Measurements from ENCODE around the gene DNER. TPM values are rescaled to one million over a fixed set of nuclear protein-coding genes. Genes with fewer than 3 reads are reported as not detected.
A peak's percentile ranks its signal among the peaks of the same experiment; 100 is the strongest.

Gene DNER
- total RNA-seq, 1 donor from 2014 or later, result 0.14 TPM

GRCh38 chr2:229437467-229437866 lies 276.9 kb downstream of the DNER start:
- no peak for ATAC-seq
- no peak for TF ChIP-seq CTCF (IDR thresholded peaks at IDR 0.05)
- H3K36me3 ChIP-seq, result no peaks in the 10 kb centered on the region
- no peak overlapping the region for H3K27ac ChIP-seq
- no peaks in the 10 kb centered on the region for H3K9me3 ChIP-seq
- no peaks in the 10 kb centered on the region for H3K27me3 ChIP-seq
- no peak for DNase-seq
- no peaks in the 10 kb centered on the region for H3K4me1 ChIP-seq
- intact Hi-C loops (cut with DNase I), result no loop called here
- no peak overlapping the region for H3K4me3 ChIP-seq

GRCh38 chr2:229434187-229434586 lies 280.2 kb downstream of the DNER start:
- Histone ChIP-seq H3K4me1 (no peaks in the 10 kb centered on the region), H3K9me3 (no peaks in the 10 kb centered on the region), H3K27ac (no peak overlapping the region), H3K27me3 (no peaks in the 10 kb centered on the region), H3K4me3 (no peak overlapping the region), H3K36me3 (no peaks in the 10 kb centered on the region)
- DNase-seq, result no peak
- intact Hi-C loops (cut with DNase I), result no loop called here
- TF ChIP-seq CTCF (IDR thresholded peaks at IDR 0.05), result no peak
- ATAC-seq, result no peak

DNA sequence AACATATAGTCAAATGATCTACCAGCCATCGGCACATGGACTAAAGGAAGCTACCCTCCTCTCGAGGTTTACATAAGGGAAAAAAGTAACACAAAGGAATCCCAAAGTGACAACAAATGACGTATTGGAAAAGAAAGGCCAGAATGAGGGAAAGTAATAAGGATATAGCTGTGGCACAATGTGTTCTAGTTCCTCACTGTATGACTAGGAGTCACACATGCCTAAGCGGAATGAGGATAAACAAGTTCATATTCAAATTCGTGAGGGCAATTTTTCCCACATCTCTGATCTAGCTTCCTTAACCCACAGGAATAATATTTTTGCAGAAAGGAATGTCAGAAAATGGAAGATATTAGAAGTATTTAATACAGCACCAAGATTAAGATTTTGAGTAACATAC lies 281.0 kb downstream of the DNER start:
- H3K4me3 ChIP-seq, result no peak overlapping the region
- H3K36me3 ChIP-seq, result no peaks in the 10 kb centered on the region
- no peaks in the 10 kb centered on the region for H3K4me1 ChIP-seq
- intact Hi-C loops (cut with DNase I), result no loop called here
- H3K27me3 ChIP-seq, result no peaks in the 10 kb centered on the region
- H3K27ac ChIP-seq, result no peak overlapping the region
- H3K9me3 ChIP-seq, result no peaks in the 10 kb centered on the region
- TF ChIP-seq CTCF (IDR thresholded peaks at IDR 0.05), result no peak
- DNase-seq, result no peak
- ATAC-seq, result no peak

DNA sequence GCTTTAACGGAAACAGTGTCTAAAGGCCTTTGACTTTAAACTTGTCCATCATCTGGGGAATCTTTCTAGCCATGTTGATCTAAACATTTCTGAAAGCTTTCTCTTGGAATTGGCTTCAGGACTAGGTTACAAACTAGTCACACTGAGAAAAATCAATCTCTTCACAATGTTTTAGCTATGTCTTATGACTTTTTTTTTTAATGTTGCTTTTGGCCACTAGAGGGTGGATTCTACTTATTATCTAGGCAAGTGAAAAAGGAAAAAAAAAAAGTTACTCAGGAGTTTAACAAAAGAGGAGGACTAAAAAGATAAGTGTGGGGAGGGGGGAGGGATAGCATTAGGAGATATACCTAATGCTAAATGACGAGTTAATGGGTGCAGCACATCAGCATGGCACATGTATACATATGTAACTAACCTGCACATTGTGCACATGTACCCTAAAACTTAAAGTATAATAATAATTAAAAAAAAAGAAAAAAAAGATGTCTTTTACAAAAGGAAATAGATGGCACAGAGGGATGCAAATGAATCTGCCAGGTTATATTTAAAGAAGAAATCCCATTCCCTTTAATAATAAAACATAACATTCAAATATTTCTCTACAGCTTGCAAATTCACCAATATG lies 282.9 kb downstream of the DNER start:
- Histone ChIP-seq H3K27ac (no peak overlapping the region), H3K4me1 (no peaks in the 10 kb centered on the region), H3K4me3 (no peak overlapping the region), H3K9me3 (no peaks in the 10 kb centered on the region), H3K36me3 (no peaks in the 10 kb centered on the region), H3K27me3 (no peaks in the 10 kb centered on the region)
- DNase-seq, result no peak
- intact Hi-C loops (cut with DNase I), result no loop called here
- TF ChIP-seq CTCF (IDR thresholded peaks at IDR 0.05), result peak; percentile 45
- no peak for ATAC-seq

DNA sequence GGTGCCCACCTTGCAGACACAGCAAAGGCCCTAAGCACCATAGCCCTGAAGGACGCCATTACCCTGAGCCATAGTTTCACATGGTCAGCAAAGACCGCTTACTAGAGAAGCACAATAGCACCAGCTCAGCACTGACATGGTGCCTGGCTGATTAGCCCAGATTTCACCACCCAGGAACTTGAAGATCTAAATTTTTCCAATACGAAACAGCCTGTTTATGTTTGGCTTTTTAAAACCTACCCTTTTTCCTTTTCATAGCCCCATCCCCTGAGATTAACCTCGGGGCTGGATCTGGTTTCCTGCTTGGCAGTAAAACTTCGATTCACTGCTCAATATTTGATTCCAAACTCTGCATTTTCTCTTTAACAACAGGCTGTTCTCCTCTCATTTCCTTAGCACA lies 284.8 kb downstream of the DNER start:
- no peaks in the 10 kb centered on the region for H3K4me1 ChIP-seq
- no peaks in the 10 kb centered on the region for H3K27me3 ChIP-seq
- DNase-seq, result no peak
- no peak for TF ChIP-seq CTCF (IDR thresholded peaks at IDR 0.05)
- ATAC-seq, result no peak
- H3K27ac ChIP-seq, result no peak overlapping the region
- no peaks in the 10 kb centered on the region for H3K36me3 ChIP-seq
- intact Hi-C loops (cut with DNase I), result loop anchor here (10.0 kb wide), 1 partner anchor 155 kb away; no protein-coding TSS in a partner anchor
- no peak overlapping the region for H3K4me3 ChIP-seq
- no peaks in the 10 kb centered on the region for H3K9me3 ChIP-seq

DNA sequence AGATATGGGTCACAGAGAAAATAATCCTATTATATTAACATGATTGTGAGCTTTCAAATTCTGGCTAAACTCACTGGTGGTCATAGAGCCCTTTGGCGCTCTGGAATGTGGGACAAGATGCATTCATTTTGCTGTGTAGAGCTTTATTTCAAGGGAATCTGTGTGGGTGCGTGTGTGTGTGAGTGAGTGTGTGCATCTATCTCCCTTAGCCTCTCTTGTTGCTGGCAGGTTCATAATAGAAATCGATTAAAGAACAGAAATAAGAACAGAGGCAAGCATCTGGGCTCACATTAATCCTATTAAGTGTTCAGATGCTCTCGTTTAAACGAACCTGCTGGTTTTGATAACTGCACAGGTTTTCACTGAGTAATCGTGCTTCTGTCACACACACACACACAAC lies 287.9 kb downstream of the DNER start:
- Histone ChIP-seq H3K27me3 (no peaks in the 10 kb centered on the region), H3K4me1 (no peaks in the 10 kb centered on the region), H3K9me3 (no peaks in the 10 kb centered on the region), H3K27ac (no peak overlapping the region), H3K36me3 (no peaks in the 10 kb centered on the region), H3K4me3 (no peak overlapping the region)
- ATAC-seq (no peak), DNase-seq (no peak)
- intact Hi-C loops (cut with DNase I), result loop anchor here (10.0 kb wide), 1 partner anchor 158 kb away; no protein-coding TSS in a partner anchor
- no peak for TF ChIP-seq CTCF (IDR thresholded peaks at IDR 0.05)
